ENCODE results near the gene DPYSL5.
"Not testable (repeated sequence)": the region's sequence is repeated elsewhere in the genome, so short reads cannot be mapped to it uniquely, and the experiment has no call there.

The DPYSL5 gene

DNA sequence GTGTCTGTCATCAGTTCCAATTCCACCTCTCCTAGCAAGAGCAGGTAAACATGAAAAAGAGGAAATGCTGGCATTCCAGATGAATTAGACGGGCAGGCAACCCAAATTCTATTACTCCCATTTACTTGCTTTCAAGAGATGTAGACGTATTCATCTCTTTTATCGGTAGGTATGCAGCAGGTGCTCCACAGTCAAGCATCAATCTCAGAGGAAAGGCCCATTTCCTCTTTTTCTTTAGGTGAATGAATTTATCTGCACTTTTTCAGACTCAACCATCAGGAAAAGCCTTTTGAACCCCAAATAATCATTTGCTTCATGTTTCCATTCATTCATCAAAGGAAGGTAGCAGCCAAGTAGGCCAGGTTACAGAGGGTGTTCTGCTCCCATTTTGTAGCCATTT lies 27.9 kb downstream of the DPYSL5 start:
- DNase-seq: no peak

DNA sequence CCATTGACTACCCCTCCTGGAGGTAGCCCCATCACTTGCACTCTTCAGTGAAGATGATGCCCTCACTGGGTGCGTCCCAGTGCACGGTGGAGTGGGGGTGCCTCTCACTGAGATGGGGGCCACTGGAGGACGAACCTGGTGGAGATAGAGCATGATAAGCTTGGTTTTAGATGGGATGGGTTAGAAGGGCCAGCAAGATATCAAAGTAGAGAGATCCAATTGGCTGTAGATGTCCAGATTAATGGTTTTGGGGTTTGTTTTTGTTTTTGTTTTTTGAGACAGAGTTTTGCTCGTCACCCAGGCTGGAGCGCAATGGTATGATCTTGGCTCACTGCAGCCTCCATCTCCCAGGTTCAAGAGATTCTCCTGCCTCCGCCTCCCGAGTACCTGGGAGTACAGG lies 28.3 kb downstream of the DPYSL5 start:
- DNase-seq: no peak

DNA sequence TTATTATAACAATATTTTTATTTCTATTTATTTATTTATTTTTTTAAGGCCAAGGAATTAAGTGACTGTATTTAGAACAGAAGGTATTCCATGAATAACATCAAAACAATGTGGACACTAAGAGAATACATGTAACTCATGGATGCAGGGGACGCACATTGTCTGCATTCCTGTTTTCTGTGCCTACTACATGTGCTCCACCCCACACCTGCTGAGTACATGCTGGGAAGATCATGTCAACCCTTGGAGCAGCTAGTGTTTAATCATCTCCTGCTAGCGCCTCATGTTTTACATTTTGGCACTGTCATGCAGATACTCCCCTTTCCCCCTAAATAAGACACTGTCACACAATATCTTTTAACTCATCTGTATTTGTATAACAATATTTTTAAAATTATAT lies 29.3 kb downstream of the DPYSL5 start:
- no peak for DNase-seq

DNA sequence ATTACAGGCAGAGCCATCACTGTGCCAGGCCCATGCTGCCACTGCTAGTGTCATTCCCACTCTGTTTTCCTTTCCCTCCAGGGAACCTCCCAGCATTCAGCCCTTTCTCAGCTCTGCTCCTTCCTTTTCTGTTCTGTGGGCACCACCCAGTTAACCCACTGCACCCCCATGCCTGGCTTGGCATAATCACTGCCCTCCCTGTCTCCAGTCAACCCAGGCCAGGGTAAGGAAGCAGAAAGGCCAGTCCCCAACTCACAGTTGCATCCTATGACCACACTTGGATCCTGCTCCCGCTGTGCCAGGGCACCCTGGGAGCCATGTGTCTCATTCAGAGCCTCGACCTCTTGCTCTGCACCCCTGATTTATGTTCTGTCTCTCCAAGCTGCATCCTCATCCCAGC lies 32.2 kb downstream of the DPYSL5 start:
- no peak for DNase-seq

DNA sequence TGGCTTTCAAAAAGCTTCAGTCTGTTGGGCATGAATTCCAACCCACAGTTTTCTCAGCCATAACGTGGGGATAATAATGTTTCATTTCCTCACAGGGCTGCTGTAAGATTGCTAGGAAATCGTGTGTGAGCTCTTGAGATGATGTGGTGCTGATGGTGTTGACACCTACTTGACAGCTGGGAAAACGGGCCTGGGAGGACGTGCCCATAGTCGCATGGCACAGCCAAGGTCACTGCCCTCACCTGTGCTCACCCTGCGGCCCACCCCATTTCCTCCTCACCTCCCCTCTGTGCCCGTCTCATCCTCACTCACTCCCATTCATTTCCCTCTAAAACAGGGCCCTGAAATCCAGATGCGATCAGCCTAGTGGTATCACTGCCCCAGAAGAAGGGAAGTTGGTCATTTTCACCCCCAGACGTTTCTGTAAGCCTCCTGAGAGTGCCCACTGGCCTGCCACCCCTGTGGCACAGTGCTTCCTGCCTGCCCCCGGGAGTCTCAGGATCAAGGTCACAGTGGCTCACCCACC lies 33.0 kb downstream of the DPYSL5 start:
- no peak for DNase-seq

DNA sequence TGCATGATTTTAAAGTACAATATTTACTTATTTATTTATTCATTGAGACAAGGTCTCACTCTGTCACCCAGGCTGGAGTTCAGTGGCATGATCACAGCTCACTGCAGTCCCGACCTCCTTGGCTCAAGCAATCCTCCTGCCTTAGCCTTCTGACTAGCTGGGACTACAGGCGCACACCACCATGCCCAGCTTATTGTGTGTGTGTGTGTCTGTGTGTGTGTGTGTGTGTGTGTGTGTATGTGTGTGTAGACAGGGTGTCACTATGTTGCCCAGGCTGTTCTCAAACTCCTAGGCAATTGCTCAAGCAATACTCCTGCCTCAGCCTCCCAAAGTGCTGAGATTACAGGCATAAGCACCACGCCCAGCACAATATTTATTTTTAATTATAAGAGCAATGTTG lies 34.3 kb downstream of the DPYSL5 start:
- not testable (repeated sequence) for DNase-seq

DNA sequence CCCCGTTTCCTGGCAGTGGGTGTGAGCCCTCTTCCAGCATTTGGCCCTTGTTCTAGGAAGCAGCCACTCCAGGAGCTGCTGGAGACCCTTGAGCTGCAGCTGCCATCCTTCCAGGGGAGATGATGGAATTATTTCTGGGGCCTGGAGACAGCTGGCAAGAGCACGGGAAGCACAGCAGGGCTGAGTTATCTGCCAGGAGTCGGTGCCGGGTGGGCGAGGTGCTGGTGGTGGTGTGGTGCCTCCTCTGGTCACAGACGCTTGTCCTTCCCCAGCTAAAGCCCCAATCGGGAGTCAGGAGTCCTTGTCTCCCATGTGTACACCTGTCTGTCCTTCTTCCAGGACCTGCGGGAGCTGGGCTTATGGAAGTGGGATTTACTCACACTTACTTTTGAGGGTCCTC lies 36.0 kb downstream of the DPYSL5 start:
- DNase-seq: no peak

DNA sequence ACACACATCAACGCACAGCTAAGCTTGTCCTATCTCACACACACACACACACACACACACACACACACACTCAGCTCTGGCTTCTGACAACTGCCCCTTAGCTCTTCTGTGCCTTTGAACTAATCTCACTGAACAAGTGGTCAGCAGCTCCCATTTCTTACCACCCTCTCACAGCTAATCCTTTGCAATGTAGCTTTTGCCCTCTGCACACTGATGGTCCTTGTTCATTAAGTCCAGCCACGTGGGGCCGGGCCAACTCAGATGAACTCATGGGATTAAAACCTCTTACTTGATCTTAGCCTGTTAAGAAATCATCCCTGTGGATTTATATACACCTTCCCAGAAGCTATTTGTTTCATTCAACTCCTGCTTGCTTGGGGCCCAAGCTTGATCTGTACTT lies 36.6 kb downstream of the DPYSL5 start:
- DNase-seq: no peak

DNA sequence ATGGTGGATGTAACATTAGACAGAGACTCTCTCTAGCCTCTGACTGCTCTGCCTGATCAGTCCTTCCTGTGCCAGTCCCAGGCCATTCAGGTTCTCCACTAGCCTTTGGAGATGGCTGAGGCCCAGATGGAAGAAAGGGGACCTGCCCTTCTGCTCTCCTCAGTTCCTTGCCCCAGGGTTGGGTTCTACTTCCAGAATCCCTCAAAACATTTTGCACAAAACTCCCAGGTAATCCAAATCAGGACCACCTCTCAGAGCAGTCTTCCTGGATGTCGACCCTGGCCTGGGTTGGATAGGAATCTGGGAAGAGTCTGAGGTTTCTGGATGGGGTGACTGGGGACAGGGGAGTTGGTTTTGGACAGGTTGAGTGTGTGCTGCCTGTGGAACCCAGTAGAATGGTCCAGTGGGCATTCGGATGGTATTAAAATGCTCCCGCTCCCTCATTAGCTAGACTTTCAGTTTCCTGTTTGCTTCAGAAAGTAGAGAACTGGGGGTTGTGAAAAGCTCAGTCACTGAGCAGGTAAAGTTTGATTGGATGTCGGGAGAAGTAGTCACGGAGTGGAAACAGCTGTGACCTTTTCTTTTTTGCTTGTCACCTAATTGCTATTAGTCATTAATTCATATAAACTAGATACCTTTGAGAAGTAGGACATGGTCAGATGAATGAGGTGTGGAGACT lies 37.9 kb downstream of the DPYSL5 start:
- no peak for DNase-seq

DNA sequence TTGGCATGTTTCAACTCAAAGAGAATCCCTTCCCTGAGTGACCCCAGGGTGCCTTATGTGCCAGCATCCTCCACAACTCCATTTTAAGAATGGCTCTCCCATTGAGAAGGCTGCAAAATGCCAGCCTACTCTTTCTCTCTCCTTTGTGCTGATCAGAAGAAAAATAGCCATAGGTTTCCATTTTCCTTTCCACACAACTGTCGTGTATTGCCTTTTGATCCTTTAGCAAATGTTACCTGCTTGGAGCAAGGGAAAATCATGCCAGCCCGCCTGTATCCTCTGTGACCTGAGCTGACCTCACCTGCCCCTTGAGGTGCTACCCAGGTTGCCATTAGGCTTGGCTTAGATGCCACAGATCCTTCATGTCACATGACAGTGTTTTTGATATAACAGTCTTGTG lies 38.8 kb downstream of the DPYSL5 start:
- no peak for DNase-seq

DNA sequence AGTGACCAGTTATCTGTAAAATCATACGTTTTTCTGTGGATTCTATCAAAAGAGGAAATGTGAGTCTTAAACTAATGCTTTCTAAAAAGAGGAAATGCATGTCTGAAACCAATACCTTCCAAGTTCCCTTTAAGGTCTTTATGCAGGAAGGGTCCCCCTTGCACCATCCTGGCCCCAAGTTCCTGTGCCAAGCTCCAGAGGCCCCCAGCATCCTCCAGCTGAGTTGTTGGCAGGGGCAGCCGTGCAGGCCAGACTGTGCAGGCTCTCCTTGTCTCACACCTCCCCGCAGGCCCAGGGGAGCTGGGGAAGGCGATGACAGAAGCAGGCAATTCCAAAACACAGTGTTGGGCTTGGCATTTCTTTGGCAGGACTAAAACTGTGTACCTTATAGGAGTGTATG lies 39.2 kb downstream of the DPYSL5 start:
- no peak for DNase-seq

DNA sequence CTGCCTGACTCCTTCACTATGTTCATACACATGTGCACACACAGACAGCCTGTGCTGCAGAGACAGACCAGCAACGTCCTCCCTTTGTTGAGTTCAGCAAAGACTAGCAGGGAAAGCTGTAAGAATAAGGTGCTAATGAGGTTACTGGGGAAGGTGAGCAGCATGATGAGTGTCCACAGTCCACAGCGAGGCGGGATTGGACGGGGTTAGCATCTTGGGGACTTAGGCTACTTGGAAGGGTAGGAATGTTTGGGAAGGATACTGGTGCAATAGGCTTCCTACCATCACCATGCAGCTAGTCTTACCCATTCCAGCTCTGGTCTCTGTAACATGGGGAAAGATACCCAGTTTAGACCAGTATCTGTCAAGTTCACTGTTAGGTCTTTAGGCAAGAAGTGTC lies 41.9 kb downstream of the DPYSL5 start:
- no peak for DNase-seq

DNA sequence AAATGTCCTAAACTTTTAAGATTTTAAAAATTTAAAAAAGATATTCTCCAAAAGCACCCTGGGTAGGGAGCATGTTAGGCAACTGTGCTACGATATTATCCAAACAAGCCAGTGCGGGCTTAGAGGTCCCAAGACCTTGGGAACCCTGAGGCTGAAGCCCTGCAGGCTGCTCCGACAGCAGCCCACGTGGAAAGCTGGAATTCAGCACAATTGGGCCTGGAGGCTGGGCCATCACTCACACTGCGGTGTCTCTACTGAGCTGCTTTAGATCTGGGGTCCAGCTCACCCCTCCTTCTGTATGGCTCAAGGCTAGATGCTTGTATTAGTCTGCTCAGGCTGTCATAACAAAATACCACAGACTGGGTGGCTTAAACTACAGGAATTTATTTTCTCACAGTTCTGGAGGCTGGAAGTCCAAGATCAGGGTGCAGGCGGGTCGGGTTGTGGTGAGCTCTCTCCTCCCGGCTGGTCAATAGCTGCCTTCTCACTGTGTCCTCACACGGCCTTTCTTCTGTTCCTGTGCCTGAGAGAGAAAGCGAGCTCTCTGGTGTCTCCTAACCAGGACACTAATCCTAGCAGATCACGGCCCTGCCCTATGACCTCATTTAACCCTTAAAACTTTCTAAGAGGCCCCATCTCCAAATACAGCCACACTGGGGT lies 42.5 kb downstream of the DPYSL5 start:
- DNase-seq: no peak

DNA sequence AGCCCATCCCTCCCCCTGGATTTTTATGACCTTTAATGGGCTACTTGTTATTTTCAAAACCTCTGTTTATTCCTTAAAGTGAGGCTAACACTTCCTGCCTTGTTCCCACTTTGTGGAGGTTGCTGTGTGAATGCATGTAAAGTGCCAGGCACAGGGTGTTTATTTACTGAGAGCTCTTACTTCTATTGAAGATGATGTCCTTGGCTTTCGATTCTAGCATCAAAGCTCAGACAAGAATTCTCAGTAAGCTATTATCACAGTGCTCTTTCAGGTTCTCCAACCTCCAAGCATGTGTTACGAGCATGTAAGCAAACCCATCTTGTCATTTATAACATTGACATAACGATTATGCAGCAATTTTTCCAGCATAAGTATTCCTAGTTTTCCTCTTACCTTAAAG lies 44.2 kb downstream of the DPYSL5 start:
- no peak for DNase-seq

DNA sequence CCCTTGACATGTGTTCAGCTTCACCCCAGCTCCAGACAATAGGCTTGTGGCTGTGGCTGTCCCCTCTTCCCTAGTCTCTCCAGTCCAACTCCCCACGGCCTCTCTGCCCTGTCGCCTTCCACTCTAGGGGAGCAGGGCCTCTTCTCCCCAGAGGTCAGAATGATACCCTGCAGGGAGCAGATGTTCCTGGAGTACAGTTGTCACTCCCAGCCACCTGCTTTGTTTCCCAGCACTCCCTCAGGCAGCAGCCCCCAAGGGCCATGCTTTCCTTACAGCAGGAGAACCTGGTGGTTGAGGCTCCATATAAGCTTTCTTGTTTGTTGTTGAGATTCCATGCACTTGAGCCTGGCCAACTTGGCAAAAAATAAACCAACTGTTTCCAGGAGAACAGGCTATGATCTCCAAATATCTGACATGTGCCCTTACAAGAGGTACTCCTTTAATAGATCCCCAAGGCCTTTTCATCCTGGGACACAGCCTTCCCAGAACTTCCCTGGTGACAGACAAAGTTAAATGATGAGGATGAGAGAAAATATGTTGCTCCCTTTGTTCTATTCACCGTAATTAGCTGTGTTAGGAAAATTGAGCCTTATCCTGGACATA lies 45.1 kb downstream of the DPYSL5 start:
- no peak for DNase-seq

DNA sequence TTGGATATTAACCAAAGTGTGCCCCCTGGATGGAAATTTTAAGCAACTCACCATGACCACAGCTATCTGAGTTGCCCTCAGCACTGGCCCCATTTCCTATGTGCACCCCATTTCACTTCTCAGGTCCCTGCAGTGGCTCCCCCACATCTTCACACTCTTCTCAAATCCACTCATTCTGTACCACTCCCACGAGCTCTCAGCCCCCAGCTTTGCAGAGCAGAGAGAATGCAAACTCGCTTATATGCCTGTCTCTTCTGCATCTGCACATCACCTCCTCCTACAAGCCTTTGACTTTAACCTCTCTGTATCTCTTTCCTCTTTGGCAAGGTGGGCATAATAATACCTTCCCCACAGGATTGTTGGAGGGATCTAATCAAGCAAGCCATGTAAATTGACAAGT lies 46.2 kb downstream of the DPYSL5 start:
- no peak for DNase-seq

DNA sequence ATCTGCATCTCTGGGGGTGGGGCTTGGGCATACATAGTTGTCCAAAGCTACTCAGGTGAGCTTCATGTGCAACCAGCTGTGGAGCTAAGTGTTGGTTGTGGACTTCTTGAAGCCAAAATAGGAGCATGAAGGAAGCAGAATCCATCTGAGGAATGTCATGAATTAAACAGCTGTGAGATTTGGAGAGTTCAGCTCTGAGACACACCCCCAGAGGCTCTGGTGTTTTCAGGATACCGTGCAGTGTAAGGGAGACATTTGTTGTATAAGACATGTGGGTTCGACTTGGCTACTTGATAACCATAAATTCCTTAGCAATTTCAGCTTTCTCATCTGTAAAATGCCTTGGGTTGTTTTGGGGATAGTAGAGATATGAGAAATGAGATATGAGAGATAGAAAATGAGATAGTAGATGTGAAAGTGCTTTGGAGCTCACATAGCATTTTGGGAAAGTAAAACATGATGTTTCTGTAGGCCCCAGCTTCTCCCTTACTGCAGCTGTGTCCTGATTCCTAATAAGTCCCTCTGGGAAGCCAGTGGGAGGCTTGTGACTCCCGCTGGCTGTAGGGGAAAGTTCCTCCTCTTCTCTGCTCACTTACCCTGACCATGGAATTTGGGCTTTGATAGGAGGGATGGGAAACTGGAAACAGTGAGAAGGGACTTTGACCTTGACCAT lies 50.0 kb downstream of the DPYSL5 start:
- DNase-seq: no peak

DNA sequence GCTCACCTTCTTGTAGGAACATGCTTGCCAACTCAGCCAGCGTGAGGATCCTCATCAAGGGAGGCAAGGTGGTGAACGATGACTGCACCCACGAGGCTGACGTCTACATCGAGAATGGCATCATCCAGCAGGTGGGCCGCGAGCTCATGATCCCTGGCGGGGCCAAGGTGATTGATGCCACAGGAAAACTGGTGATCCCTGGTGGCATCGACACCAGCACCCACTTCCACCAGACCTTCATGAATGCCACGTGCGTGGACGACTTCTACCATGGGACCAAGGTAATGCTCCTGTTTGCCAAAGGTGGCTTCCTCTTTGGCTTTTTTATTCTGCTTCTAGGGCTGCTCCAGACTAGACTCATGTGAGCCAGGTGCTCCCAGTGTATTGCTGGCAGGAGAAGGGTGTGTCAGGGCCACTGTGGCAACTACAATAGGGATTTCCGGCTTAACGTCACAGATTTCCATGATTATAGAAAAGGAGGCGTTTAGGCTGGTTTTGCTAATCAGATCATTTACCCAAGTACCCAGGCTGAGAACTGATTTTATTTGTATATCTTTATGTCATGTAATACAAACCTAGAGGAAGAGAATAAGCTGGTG lies 50.6 kb downstream of the DPYSL5 start:
- no peak for DNase-seq

DNA sequence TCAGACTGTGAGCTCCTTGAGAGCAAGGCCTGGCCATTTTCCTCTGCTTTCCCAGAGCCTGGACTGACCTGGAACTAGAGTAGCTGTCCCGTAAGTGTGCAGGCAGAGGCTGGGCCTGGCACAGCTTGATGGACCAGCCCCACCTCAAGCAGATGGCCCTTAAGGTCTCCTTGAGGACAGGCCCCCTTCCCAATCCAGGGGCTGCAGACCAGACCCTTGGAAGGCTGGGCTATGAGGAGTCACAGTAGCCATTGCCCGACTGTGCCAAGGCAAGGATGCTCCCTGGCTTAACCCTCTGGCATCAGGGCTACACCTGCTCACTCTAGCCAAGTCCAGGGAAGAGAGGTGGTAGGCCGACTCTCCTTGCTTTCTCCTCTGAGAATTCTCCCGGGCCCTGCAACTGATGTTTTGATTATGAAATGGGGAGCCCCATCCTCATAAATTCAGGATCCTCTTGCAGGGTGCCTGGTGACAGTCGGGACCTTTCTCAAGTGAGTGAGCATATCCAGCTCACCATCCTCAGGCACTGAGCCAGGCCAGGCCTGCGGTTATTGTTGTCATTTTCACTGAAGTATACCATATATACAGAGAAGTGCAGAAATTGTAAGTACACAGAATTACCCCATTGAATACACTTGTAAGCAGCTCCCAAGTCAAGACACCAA lies 51.7 kb downstream of the DPYSL5 start:
- no peak for DNase-seq

DNA sequence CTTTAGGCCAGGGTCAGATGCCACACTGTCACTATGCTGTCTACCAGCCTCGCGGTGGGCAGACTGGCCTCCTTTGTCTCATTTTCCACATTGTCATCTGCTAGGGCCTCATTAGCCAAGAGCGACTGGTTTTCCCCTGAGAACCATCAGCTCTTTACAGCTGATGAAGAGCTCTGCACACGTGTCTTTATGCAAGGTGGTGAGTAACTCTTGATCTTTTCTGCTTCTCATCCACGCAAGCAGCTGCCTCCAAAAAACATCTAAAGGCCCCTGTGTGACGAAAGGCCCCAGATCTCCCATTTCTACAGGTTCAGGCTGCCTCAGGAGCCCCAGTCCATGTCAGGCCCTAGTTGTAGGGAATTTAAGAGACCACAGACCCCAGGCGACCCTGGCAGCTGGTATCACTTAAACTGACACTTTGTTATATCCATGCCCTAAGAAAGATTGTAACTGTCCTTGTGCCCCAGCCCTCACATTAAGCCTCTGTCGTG lies 52.9 kb downstream of the DPYSL5 start:
- no peak for DNase-seq

DNA sequence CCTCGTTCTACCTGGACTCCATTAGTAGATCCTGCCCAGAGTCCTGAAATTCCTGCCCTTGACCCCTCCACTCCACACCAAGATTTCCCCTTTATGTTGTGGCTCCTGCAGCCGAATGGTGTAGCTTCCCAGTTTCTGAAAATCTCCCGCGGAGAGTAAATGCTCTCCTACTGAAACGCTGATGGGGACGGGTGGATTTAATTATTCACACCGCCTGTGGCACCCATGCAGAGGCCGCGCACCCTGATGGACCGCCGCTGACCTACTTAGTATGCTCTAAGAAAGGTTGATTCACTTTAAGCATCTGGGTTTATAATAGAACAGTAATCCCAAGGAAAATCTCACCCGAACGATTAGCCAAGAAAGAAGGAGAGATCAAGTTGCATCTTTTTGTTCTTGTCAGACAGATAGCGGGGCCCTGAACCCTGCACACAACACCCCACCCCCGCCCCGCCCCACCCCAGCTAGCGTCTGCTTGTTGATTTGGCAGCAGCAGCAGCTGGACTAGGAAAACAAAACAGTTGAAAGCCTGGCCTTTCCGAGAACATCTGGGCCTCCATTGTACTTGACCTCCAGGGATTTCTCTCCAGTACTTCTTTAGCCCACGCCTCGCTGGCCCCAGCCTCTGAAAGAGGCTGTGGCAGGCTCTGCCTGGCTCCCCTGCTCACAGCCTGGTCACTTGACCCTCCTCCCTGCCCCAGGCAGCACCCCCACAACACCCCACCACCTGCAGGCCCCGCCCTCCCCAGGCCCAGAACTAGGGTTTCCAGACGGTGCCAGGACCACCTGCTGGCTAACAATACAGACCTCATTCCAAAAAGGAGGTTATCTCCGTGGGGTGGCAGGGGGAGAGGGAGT lies 53.6 kb downstream of the DPYSL5 start:
- DNase-seq: no peak

DNA sequence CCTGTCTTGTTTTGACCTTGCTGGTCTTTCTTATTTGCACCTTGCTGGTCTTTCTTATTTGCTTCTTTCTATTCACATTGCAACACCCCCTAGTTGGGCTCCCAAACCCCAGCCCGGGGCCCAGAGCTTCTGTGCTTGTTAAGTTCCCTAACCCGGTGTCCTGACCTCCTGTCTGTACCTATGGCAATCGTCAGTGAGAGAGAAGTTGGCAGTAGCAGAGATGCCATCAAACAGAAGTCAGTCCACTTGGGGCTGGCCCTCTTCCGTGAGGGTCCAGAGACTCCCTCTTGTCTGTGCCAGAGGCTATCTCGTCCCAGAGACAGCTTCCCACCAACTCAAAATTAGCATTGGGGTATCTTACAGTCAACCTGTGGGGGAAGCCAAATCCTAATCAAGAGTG lies 55.7 kb downstream of the DPYSL5 start:
- no peak for DNase-seq
